Stimulated activated naive CD8-positive, alpha-beta T cell treated with anti-CD3 and anti-CD28 coated beads, Interleukin-15, amount 100 ng/mL, for 72 hours (primary cell): ENCODE data around the gene TUBA1B.

Experiments used
- ATAC-seq: fragments of 150-1000 bp; cut with Tn5 transposase; 2 replicates; pipeline ENCODE4 v1.10.0; 2021; ENCODE audit warnings: mild to moderate bottlenecking, moderate library complexity
- DNase-seq, 2 donors: peaks; one replicate each; pipeline ENCODE4 v3.0.0; 2021 to 2022
- H3K27ac Mint-ChIP-seq, 2 donors: one replicate each; pipeline ENCODE4 v1.8.0; 2022; ENCODE audit warnings: mild to moderate bottlenecking in 2 of 2, mixed read lengths in 2 of 2, moderate library complexity in 2 of 2
- H3K27me3 Mint-ChIP-seq: one replicate; pipeline ENCODE4 v1.8.0; 2022; ENCODE audit warnings: mixed read lengths
- H3K4me1 Mint-ChIP-seq: one replicate; pipeline ENCODE4 v1.8.0; 2022; ENCODE audit warnings: mild to moderate bottlenecking, mixed read lengths
- H3K4me3 Mint-ChIP-seq, 2 donors: one replicate each; pipeline ENCODE4 v1.8.0; 2022; ENCODE audit warnings: mild to moderate bottlenecking in 2 of 2, mixed read lengths in 2 of 2, moderate library complexity in 1 of 2
- H3K9me3 Mint-ChIP-seq, 2 donors: one replicate each; pipeline ENCODE4 v1.8.0; 2022; ENCODE audit warnings: mixed read lengths in 2 of 2

Gene TUBA1B

DNA sequence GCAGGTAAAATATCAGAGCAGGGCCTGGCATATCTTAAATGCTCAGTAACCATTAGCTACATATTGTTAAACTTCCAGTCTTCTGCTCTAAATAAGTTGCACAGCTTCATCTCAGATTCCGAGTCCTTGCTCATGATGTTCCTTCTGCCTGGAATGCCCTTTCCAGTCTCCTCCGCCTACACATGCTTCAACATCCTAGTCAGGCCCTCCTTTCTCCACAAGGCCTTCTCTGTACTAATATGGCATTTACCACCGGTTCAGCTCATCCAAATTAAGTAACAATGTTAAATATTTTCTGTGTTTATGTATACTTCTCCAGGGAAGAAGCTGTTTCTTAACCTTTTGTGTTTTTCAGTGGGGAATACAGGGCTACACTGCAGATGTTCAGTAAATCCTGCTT lies 45.1 kb downstream of the TUBA1B start:
- H3K4me1 Mint-ChIP-seq, result peaks cover 37% of the 10 kb centered on the region
- H3K9me3 Mint-ChIP-seq, result no peaks in the 10 kb centered on the region
- H3K4me3 Mint-ChIP-seq, result no peak overlapping the region
- no peak for ATAC-seq
- peaks cover 40% of the 10 kb centered on the region for H3K27me3 Mint-ChIP-seq
- H3K27ac Mint-ChIP-seq, result no peak overlapping the region
- no peak for DNase-seq

DNA sequence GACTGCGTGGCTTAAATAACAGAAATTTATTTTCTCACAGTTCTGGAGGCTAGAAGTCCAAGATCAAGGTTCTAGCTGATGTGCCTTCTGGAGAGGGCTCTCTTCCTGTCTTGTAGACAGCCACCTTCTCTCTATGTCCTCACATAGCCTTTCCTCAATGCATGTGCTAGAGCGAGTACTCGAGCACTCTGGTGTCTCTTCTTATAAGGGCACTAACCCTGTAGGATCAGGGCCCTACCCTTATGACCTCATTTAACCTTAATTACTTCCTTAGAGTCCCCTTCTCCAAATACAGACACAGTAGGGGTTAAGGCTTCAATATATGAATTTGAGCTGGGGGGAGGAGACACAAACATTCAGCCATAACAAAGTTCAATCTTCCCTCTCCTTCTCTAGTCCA lies 46.8 kb downstream of the TUBA1B start:
- ATAC-seq (no peak), DNase-seq (no peak)
- peaks cover 20% of the 10 kb centered on the region for H3K4me1 Mint-ChIP-seq
- no peaks in the 10 kb centered on the region for H3K9me3 Mint-ChIP-seq
- no peak overlapping the region for H3K27ac Mint-ChIP-seq
- peaks cover 23% of the 10 kb centered on the region for H3K27me3 Mint-ChIP-seq
- H3K4me3 Mint-ChIP-seq, result no peak overlapping the region

DNA sequence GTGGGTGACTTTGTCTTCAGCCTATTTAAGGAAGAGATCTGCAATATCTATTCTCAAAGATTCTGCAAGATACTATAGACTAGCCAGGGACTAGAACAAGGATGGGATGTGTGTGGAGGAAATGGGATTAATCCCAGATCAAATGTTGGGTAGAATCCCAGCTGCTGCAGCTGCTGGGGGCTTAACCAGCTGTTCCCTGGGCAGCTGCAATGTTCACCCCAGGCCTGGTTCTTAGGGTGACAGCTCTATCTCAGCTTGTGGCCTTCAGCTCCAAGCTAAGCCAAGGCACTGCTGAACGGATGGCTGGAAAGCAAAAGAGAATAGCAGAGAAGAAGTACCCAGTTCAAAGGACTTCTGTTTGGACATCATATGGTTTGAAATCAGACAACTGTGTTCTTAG lies 51.4 kb downstream of the TUBA1B start:
- no peak overlapping the region for H3K27ac Mint-ChIP-seq
- no peaks in the 10 kb centered on the region for H3K27me3 Mint-ChIP-seq
- no peaks in the 10 kb centered on the region for H3K4me1 Mint-ChIP-seq
- no peak for DNase-seq
- no peak overlapping the region for H3K4me3 Mint-ChIP-seq
- ATAC-seq, result no peak
- H3K9me3 Mint-ChIP-seq, result no peaks in the 10 kb centered on the region
